GM21528 (cell line): ENCODE data around the gene RABEP1.

ENCODE experiments used
- ATAC-seq: cut with Tn5 transposase; IDR thresholded peaks from one replicate; pipeline ENCODE4 v1.9.1; 2021; ENCODE audit warnings: mild to moderate bottlenecking, moderate library complexity; ENCODE audit not compliant: unreplicated experiment, low FRiP score

The RABEP1 gene

DNA sequence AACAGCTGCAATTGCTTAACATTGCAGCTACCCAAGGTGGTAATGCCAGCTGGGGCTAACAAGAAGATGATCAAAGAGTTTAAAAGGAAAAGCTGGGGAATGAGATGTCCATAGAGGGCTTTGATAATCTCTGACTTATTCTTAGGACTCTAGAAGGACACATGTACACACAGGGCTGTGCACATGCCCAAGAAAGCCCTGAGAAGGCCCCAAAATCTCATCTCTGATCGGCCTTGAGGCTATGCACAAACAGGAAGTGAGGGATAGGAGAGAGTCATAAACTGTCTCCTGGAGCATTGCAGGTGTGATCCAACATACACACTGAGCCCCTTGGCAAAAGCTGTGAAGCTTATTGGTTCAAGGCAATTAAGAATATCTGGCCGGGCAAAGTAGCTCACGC, 17.2 kb upstream of the RABEP1 start:
- ATAC-seq, result no peak

GRCh38 chr17:5269241-5269960, 12.7 kb upstream of the RABEP1 start:
- no peak for ATAC-seq

- no peak for ATAC-seq
These were observed 9.8 kb upstream of the RABEP1 start for GRCh38 chr17:5272322-5272721.

DNA sequence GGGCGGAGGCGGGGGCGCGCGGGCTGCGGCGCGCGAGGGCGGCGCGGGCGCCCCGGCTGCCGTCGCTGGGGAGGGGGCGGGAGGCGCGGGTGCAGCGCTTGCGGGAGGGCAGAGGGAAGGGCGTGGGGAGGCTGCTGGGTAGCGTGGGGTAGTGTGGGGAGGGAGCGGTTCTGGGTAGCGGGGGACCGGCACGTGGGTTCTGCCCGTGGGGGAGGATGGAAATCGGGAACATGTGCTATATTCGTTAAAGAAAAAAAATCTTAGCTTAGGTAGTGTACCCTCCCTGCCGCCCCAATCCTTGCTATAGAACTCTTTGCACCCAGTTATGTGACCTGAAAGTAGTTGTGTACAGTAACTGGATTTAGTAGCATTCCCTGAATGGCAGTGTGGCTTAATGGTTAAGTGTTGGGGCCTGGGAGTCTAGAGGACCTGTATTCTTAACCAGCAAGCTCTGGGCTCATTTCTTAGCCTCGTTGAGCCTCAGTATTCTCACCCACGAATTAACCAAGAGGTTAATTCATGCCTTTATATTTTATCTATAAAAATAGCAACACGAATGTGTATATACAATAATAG, 646 bp downstream of the RABEP1 start:
- peak; percentile 20 for ATAC-seq

DNA sequence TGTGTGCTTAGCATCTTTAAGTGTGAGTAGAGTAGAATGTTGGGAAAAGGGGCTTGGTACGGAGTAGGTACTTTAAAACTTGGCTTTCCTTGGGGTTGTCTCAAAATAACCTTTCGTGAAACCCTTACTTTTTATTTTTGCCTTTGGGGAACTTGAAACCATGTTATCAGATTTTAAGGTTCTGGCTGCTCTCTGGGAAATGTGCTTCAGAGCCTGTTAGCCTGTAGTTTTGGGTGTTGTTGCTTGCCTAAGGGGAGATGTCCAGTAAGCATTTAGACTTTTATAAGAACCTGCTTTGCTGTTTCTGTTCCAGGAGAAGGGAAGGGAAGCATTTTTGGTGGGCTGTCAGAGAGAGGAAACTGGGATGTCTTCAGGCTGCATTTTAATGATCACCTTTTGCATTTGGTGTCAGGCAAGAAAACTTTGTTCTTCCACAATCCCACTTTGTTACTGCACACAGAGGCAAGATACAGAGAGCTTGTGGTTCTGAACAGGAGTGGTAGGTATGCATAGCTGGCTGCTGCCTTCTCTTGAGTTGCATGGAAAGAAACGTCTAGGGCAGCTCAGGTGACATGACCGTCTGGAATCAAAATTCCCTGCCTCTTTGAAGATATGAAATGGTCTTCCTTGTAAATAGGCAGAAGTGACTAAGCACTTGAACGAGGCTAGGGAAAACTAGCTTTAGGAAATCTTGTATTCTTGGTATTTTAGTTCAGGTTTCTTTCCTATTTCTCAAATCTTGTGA, 1.7 kb downstream of the RABEP1 start:
- ATAC-seq, result no peak

DNA sequence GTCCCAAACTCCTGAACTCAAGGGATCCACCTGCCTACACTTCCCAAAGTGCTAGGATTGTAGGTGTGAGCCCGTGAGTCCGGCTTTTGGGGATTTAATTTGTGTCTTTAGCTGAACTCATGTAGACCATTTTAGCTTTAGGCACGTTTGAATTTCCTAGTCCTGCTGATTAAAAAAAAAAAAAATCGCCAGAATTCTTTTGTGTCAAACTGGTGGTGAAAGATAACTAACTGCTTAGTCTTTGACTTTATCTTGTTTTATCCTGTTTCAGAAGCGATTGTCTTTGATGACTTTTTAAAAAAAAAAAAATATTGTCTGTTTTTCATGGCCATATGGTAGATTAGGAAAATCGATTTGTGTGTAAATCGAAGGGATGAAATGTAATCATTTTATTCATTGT, 2.6 kb downstream of the RABEP1 start:
- ATAC-seq, result no peak

DNA sequence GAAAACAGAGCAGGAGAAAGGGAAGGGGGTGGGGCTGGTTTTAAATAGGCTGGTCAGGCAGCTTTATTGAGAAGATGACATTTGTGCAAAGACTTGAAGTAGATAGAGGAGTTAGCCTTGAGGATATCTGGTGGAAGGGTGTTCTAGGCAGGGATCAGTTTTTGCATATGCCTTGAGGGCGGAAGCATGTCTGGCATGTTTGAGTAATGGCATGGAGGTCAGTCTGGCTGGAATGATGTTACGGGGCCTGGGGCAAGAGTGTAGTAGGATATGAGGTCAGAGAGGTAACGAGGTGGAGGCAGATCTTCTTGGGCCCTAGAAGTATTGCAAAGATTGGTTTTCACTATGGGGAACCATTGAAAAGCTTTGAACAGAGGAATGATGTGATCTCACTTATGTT, 4.8 kb downstream of the RABEP1 start:
- no peak for ATAC-seq

DNA sequence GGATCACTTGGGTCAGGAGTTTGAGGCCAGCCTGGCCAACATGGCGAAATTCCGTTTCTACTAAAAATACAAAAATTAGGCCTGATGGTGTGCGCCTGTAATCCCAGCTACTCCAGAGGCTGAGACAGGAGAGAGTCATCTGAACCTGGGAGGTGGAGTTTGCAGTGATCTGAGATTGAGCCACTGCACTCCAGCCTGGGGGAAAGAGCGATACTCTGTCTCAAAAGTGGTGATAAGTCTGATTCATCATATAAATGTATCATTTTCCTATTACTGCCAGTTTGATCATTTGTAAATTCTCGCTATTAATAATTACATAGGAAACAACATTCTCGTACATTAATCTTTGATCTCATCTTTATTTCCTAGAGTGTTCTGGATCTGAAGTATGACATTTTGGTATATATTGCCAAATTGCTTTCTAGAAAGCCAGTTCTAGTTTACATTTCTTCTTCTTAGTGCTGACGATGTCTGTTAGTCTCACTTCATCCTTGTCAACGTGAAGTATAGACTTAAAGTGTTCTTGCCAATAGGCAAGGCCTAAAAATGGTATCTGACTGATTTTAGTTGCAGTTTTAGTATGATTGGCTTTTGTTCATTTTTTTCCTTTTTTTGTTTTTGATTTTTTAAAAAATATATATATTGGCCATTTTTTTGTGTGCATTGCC, 9.7 kb downstream of the RABEP1 start:
- no peak for ATAC-seq

- no peak for ATAC-seq
These were observed 15.2 kb downstream of the RABEP1 start for GRCh38 chr17:5297245-5297644.

- ATAC-seq, result no peak
These were observed 17.3 kb downstream of the RABEP1 start for GRCh38 chr17:5299383-5299782.

- ATAC-seq, result no peak
These were observed 22.6 kb downstream of the RABEP1 start for GRCh38 chr17:5304636-5305035.

DNA sequence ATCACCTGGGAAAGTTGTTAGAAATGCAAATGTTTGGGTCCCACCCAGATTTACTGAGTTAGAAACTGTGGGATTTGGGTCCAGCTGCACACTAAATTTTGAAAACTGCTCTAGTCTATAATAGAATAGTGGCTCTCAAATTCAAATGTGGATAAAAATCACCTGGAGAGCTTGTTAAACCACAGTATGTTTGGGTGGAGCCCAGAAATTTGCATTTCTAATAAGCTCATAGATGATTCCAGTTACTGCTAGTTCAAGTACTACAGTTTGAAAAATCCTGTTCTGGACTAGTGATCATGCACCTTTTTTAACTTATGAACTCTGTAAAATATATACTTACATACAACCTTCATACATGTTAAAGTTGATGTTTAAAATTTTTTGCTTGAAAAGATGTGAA, 27.8 kb downstream of the RABEP1 start:
- ATAC-seq, result no peak

DNA sequence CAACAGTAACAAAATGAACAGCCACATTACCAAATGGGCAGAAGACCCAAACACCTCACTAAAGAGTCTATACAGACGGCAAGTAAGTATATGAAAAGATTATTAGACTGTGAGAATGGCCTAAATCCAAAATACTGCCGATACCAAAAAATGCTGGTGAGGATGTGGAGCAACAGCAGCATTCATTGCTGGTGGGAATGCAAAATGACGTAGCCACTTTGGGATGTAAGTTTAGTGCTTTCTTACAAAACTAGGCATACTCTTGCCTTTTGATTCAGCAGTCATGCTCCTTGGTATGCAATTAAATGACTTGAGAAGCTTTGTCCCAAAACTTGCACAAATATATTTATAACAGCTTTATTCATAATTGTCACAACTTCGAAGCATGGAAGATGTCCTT, 43.8 kb downstream of the RABEP1 start:
- no peak for ATAC-seq

GRCh38 chr17:5329784-5330557, 47.9 kb downstream of the RABEP1 start:
- ATAC-seq, result no peak

GRCh38 chr17:5330981-5331380, 48.9 kb downstream of the RABEP1 start:
- no peak for ATAC-seq

- ATAC-seq, result no peak
These were observed 49.4 kb downstream of the RABEP1 start for GRCh38 chr17:5331506-5331905.

GRCh38 chr17:5344914-5345313, 62.8 kb downstream of the RABEP1 start:
- no peak for ATAC-seq

GRCh38 chr17:5352681-5353289, 70.7 kb downstream of the RABEP1 start:
- ATAC-seq, result no peak

DNA sequence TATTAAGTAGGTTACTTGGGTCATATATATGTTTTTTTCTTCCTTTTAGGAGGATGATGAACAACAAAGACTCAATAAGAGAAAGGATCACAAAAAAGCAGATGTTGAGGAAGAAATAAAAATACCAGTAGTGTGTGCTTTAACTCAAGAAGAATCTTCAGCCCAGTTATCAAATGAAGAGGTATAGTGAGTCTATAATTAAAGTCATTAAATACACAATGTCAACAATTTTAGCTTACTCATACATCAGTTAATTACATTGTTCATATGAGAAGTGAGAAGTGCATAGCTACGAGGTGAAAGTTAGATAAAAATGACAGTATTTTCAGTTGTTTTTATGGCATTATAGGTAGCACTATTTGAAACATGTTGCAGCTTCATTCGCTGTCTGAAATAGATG, 72.2 kb downstream of the RABEP1 start:
- no peak for ATAC-seq

DNA sequence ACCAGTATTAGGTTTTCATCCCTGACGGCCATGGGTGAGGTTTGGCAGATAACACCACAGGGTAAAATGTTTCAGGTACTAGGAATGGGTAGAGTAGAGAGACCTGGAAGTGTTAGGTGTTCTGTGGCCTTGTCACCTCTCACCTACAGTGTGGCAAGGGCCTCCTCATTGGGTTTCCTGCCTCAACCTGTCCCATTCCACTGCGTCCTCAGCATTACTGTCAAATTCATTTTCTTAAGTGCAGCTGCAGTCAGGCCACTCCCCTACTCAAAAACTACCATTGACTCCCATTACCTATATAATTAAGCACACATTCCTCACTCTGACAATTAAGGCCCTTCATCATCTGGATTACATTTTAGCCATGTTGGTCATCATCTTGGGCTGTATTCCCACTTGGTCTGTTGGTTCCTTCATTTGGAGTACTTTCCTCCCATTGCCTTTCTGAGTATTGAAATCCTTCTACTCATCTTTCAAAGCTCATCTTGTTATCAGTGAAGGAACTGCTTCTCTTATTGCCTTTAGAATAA, 72.9 kb downstream of the RABEP1 start:
- ATAC-seq, result no peak
